MCF 10A (cell line): ENCODE measurements around the gene CD248. TPM values are rescaled to one million over a fixed set of nuclear protein-coding genes. Genes with fewer than 3 reads are reported as not detected.
A peak's percentile ranks its signal among the peaks of the same experiment; 100 is the strongest.
"Not testable (repeated sequence)": the region's sequence is repeated elsewhere in the genome, so short reads cannot be mapped to it uniquely, and the experiment has no call there.

Experiments
- BruUV-seq: library from RNA; stranded (reverse); fragments of 400-500 nt; replicated peaks from 2 replicates; lab custom pipeline; 2021; lab: Mats Ljungman, UMichigan
- CTCF ChIA-PET: fragments of 300-600 bp; sonication (Branson Sonifier 250); formaldehyde crosslinking; extraction: SDS; loops from one replicate; lab custom pipeline; 2021; ENCODE audit warnings: antibody characterized with exemption, inconsistent platforms; lab: Yijun Ruan, JAX
- POLR2A ChIA-PET: fragments of 300-600, 350-650 bp; sonication (Branson Sonifier 250); formaldehyde crosslinking; extraction: SDS; loops from one replicate; lab custom pipeline; 2020; ENCODE audit warnings: antibody characterized with exemption, inconsistent platforms; lab: Yijun Ruan, JAX
- DNase-seq: peaks from one replicate; pipeline ENCODE4 v3.0.0-alpha.2; 2018; ENCODE audit not compliant: unreplicated experiment
- H3K27ac Mint-ChIP-seq: one replicate; pipeline ENCODE4 v1.8.0; 2022; ENCODE audit warnings: mild to moderate bottlenecking, low read depth, mixed read lengths; ENCODE audit not compliant: unreplicated experiment
- H3K27me3 Mint-ChIP-seq: one replicate; pipeline ENCODE4 v1.8.0; 2022; ENCODE audit warnings: mixed read lengths; ENCODE audit not compliant: insufficient read depth, unreplicated experiment
- H3K36me3 Mint-ChIP-seq: one replicate; pipeline ENCODE4 v1.8.0; 2022; ENCODE audit warnings: mild to moderate bottlenecking, moderate library complexity, mixed read lengths; ENCODE audit not compliant: insufficient read depth, unreplicated experiment
- H3K4me1 Mint-ChIP-seq: one replicate; pipeline ENCODE4 v1.8.0; 2022; ENCODE audit warnings: mixed read lengths; ENCODE audit not compliant: insufficient read depth, unreplicated experiment
- H3K4me3 Mint-ChIP-seq: one replicate; pipeline ENCODE4 v1.8.0; 2022; ENCODE audit warnings: mild to moderate bottlenecking, moderate library complexity, mixed read lengths; ENCODE audit not compliant: unreplicated experiment
- H3K9me3 Mint-ChIP-seq: one replicate; pipeline ENCODE4 v1.8.0; 2022; ENCODE audit warnings: mixed read lengths; ENCODE audit not compliant: unreplicated experiment
- intact Hi-C: fragments of 100-400 bp; cut with micrococcal nuclease; formaldehyde crosslinking; loops from 2 replicates; pipeline ENCODE4 v1.14.1; 2022
- total RNA-seq: library from RNA; stranded (reverse); gene quantifications from 2 replicates; pipeline ENCODE4 v1.2.3, GENCODE V29; 2022
- TF ChIP-seq, protein P1 (sequence below): fragments of 200-600 bp; IDR thresholded peaks from one replicate; pipeline ENCODE4 v1.8.0; 2022; ENCODE audit warnings: antibody characterized with exemption, mild to moderate bottlenecking; ENCODE audit not compliant: unreplicated experiment

Gene CD248
- total RNA-seq, 1 experiment from 2014 or later, result not detected

DNA sequence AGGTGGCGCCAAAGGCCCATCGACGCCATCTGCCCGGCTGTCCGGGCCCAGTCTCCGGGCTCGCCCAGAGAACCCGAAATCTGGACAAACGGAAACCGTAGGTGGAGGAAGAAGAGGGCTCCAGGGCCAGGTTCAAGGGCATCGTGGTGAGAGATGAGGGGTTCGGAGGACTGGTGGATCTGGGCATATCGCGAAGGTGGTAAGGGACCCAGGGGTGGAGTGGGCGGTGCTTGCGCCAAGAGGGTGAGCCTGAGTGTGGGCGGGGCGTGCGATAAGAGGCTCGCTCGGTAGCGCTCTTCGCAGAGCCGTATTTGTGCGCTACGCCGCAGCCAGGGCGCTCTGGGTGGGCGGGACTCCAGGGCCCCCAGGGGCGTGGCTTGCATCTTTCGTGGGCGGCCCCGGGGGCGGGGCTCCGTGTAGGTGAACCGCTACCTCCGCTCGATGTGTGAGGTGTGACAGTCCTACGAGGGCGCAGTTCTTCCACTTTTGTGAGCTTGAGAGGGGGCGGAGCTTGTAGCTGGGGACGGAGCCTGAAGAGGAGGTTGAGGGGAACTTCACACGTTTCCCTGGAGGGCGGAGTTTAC, 4.8 kb downstream of the CD248 start:
- Mint-ChIP-seq H3K4me1 (peaks cover 12% of the 10 kb centered on the region), H3K4me3 (peak overlapping the region; percentile 79), H3K27me3 (no peaks in the 10 kb centered on the region), H3K36me3 (no peaks in the 10 kb centered on the region), H3K27ac (peak overlapping the region; percentile 81), H3K9me3 (no peaks in the 10 kb centered on the region)
- ChIA-PET CTCF (interaction anchor here (0.6 to 5.5 kb wide), 36 partner anchors 9 to 1897 kb away, joined by 3 to 48 read pairs (median 4); partner anchors contain the start of genes BRMS1, MRPL11, NPAS4 and RIN1), POLR2A (interaction anchor here (0.6 to 3.5 kb wide), 27 partner anchors 8 to 934 kb away, joined by 3 to 45 read pairs (median 4); partner anchors contain the start of genes B4GAT1, BRMS1, DPP3 and RAB1B)
- peak; percentile 92 for DNase-seq
- no TSS peak for BruUV-seq
- TF ChIP-seq, protein P1, sequence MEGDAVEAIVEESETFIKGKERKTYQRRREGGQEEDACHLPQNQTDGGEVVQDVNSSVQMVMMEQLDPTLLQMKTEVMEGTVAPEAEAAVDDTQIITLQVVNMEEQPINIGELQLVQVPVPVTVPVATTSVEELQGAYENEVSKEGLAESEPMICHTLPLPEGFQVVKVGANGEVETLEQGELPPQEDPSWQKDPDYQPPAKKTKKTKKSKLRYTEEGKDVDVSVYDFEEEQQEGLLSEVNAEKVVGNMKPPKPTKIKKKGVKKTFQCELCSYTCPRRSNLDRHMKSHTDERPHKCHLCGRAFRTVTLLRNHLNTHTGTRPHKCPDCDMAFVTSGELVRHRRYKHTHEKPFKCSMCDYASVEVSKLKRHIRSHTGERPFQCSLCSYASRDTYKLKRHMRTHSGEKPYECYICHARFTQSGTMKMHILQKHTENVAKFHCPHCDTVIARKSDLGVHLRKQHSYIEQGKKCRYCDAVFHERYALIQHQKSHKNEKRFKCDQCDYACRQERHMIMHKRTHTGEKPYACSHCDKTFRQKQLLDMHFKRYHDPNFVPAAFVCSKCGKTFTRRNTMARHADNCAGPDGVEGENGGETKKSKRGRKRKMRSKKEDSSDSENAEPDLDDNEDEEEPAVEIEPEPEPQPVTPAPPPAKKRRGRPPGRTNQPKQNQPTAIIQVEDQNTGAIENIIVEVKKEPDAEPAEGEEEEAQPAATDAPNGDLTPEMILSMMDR, result peak; percentile 97
- intact Hi-C loops, result loop anchor here (1.0 to 2.0 kb wide), 6 partner anchors 16 to 127 kb away; partner anchors contain the start of genes MRPL11, RIN1 and YIF1A

DNA sequence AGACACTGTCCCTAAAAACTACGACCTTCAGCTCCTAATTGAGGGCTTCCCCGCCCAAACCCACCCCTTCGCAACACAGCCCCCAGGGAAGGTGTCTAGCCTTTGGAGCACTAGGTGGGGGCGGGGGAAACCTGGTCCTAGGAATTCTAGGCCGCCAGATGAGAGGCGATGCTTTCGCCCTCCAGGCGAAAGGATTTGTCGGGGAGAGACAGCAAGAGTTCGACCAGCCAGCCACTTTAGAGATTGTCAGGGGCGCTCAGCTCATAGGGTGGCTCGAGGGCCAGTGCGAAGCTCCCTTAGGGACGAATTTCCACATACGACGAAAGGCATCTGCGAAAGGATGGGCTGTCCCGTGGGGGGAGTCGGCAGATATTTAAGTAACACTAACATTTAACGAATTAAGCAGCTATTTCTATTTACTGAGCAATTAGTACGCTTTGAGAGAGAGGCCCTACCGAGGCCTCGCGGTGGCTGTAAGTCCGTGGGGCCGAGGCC, 5.3 kb downstream of the CD248 start:
- no peaks in the 10 kb centered on the region for H3K27me3 Mint-ChIP-seq
- peak overlapping the region; percentile 79 for H3K4me3 Mint-ChIP-seq
- H3K9me3 Mint-ChIP-seq, result no peaks in the 10 kb centered on the region
- POLR2A ChIA-PET, result interaction anchor here (0.9 to 3.5 kb wide), 13 partner anchors 13 to 308 kb away, joined by 3 to 45 read pairs (median 6); partner anchors contain the start of genes BRMS1, RIN1, SLC29A2 and YIF1A
- CTCF ChIA-PET, result interaction anchor here (0.6 to 5.5 kb wide), 32 partner anchors 9 to 1897 kb away, joined by 3 to 48 read pairs (median 5); partner anchors contain the start of genes BRMS1, MRPL11, NPAS4 and RIN1
- TF ChIP-seq, protein P1, result no peak
- peak overlapping the region; percentile 81 for H3K27ac Mint-ChIP-seq
- BruUV-seq, result no TSS peak
- H3K4me1 Mint-ChIP-seq, result peaks cover 12% of the 10 kb centered on the region
- intact Hi-C loops, result loop anchor here (1.0 kb wide), 1 partner anchor 78 kb away; no protein-coding TSS in a partner anchor
- no peak for DNase-seq
- no peaks in the 10 kb centered on the region for H3K36me3 Mint-ChIP-seq

DNA sequence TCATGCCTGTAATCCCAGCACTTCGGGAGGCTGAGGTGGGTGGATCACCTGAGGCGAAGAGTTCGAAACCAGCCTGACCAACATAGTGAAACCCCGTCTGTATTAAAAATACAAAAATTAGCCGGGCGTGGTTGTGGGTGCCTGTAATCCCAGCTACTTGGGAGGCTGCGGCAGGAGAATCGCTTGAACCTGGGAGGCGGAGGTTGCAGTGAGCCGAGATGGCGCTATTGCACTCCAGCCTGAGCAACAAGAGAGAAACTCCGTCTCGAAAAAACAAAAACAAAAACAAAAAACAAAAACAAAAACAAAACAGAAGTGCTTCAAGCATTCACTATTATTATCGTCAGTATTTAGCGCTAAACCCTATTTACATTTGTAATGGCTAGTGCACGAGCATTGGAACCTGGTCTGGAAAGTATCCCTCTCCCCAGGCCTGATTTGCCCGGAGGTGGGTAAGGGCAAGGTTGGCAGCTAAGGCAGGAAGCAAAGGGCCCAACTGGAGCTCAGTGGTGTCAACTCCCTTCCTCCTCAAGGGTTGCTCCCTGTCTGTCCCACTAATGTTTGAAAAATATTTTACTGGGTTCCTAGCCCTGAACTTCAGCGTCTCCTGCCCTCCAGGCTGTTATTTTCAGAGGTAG, 5.9 kb downstream of the CD248 start:
- DNase-seq, BruUV-seq, H3K9me3 Mint-ChIP-seq, H3K36me3 Mint-ChIP-seq, H3K27me3 Mint-ChIP-seq, H3K4me3 Mint-ChIP-seq: not testable (repeated sequence)
- intact Hi-C loops, result loop anchor here (1.0 kb wide), 1 partner anchor 78 kb away; no protein-coding TSS in a partner anchor
- POLR2A ChIA-PET, result interaction anchor here (0.9 to 3.5 kb wide), 12 partner anchors 14 to 78 kb away, joined by 3 to 45 read pairs (median 7); partner anchors contain the start of genes BRMS1, RIN1, SLC29A2 and YIF1A
- H3K27ac Mint-ChIP-seq, result peak overlapping the region; percentile 81
- H3K4me1 Mint-ChIP-seq, result peaks cover 12% of the 10 kb centered on the region
- CTCF ChIA-PET, result interaction anchor here (0.6 to 5.5 kb wide), 27 partner anchors 9 to 606 kb away, joined by 3 to 48 read pairs (median 6); partner anchors contain the start of genes BRMS1, MRPL11 and RIN1

DNA sequence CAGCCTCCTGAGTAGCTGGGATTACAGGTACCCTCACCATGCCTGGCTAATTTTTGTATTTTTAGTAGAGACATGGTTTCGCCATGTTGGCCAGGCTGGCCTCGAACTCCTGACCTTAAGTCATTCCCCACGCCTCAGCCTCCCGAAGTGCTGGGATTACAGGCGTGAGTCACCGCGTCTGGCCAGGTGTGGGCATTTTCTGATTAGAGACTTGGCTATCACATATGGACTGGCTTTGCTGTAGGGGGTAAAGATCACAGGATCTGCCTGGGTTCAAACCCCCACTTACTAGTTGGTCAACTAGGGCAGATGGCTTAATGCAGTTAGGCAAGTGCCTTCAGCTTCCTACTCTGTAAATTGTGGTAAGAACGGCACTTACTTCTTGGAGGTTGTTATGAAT, 6.5 kb downstream of the CD248 start:
- BruUV-seq, result no TSS peak
- no peak overlapping the region for H3K27ac Mint-ChIP-seq
- H3K4me3 Mint-ChIP-seq, result no peak overlapping the region
- intact Hi-C loops, result no loop called here
- no peaks in the 10 kb centered on the region for H3K36me3 Mint-ChIP-seq
- H3K4me1 Mint-ChIP-seq, result peaks cover 8% of the 10 kb centered on the region
- DNase-seq, result no peak
- POLR2A ChIA-PET, result interaction anchor here (0.9 to 3.4 kb wide), 4 partner anchors 20 to 34 kb away, joined by 3 to 19 read pairs (median 3); partner anchors contain the start of genes BRMS1 and YIF1A
- CTCF ChIA-PET, result interaction anchor here (0.7 to 5.5 kb wide), 6 partner anchors 22 to 79 kb away, joined by 3 to 48 read pairs (median 5); partner anchors contain the start of gene RIN1
- no peaks in the 10 kb centered on the region for H3K27me3 Mint-ChIP-seq
- TF ChIP-seq, protein P1, result no peak
- H3K9me3 Mint-ChIP-seq, result no peaks in the 10 kb centered on the region
